ENCODE measurements around the gene PTCD1. TPM values are rescaled to one million over a fixed set of nuclear protein-coding genes. Genes with fewer than 3 reads are reported as not detected.

Gene PTCD1
- total RNA-seq, 1 donor from 2014 or later, result 2.6 TPM

GRCh38 chr7:99372275-99373090, 66.1 kb downstream of the PTCD1 start:
- H3K27ac ChIP-seq, result peak overlapping the region in 1 of 2 donors; percentile 19
- H3K4me1 ChIP-seq, result peaks cover 0 to 12% of the 10 kb centered on the region in 2 donors
- DNase-seq (ENCODE audit: low spot score in 2 of 2), result no peak
- TF ChIP-seq, protein P1, sequence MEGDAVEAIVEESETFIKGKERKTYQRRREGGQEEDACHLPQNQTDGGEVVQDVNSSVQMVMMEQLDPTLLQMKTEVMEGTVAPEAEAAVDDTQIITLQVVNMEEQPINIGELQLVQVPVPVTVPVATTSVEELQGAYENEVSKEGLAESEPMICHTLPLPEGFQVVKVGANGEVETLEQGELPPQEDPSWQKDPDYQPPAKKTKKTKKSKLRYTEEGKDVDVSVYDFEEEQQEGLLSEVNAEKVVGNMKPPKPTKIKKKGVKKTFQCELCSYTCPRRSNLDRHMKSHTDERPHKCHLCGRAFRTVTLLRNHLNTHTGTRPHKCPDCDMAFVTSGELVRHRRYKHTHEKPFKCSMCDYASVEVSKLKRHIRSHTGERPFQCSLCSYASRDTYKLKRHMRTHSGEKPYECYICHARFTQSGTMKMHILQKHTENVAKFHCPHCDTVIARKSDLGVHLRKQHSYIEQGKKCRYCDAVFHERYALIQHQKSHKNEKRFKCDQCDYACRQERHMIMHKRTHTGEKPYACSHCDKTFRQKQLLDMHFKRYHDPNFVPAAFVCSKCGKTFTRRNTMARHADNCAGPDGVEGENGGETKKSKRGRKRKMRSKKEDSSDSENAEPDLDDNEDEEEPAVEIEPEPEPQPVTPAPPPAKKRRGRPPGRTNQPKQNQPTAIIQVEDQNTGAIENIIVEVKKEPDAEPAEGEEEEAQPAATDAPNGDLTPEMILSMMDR (IDR thresholded peaks at IDR 0.05), result no peak
- no peaks in the 10 kb centered on the region for H3K27me3 ChIP-seq
- no peak overlapping the region for H3K4me3 ChIP-seq
- peaks cover under 1 to 3% of the 10 kb centered on the region in 2 donors for H3K36me3 ChIP-seq
- no peaks in the 10 kb centered on the region for H3K9me3 ChIP-seq
- intact Hi-C loops (cut with DNase I), result no loop called here

- TF ChIP-seq, protein P1 (IDR thresholded peaks at IDR 0.05), result no peak
- Histone ChIP-seq H3K9me3 (no peaks in the 10 kb centered on the region), H3K27me3 (no peaks in the 10 kb centered on the region), H3K36me3 (peaks cover 11 to 12% of the 10 kb centered on the region in 2 donors), H3K27ac (peak overlapping the region; percentile 19 to 23), H3K4me3 (no peak overlapping the region), H3K4me1 (peaks cover 0 to 12% of the 10 kb centered on the region in 2 donors)
- no peak for DNase-seq (ENCODE audit: low spot score in 2 of 2)
- intact Hi-C loops (cut with DNase I), result no loop called here
These were observed 67.2 kb downstream of the PTCD1 start for GRCh38 chr7:99371376-99371920.

- Histone ChIP-seq H3K4me3 (no peak overlapping the region), H3K4me1 (peaks cover 0 to 3% of the 10 kb centered on the region in 2 donors), H3K27me3 (no peaks in the 10 kb centered on the region), H3K9me3 (no peaks in the 10 kb centered on the region), H3K27ac (peak overlapping the region; percentile 36 to 67), H3K36me3 (peaks cover 26 to 27% of the 10 kb centered on the region in 2 donors)
- intact Hi-C loops (cut with DNase I), result no loop called here
- TF ChIP-seq, protein P1 (IDR thresholded peaks at IDR 0.05), result no peak
- no peak for DNase-seq (ENCODE audit: low spot score in 2 of 2)
These were observed 68.7 kb downstream of the PTCD1 start for GRCh38 chr7:99369767-99370391.

DNA sequence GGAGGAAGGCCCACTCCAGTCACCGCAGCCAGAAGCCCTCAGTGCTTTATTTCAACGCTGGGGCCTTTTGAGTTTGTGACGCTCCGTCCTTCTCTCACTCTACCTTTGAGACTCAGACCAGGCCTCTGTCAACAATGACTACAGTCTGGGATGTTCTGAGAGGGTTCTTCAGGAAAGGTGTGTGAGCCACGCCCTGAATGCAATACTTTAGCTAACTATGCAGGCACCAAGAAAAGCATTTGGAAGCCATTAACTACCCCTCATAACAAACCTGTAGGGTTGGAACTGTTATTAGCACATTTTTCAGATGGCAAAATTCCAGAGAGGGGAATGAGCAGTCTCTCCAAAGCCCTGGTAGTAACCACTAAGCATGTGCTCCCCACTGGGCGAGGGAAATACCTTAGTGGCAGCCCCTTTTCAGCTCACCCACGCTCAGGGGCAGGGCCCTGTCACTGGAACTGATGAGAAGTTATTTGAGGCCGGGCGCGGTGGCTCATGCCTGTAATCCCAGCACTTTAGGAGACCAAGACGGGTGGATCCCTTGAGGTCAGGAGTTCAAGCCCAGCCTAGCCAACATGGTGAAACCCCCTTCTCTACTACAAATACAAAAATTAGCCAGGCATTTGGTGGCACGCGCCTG, 69.7 kb downstream of the PTCD1 start:
- DNase-seq (ENCODE audit: low spot score in 2 of 2), result no peak

More for the DNA sequence above, 69.7 kb downstream of the PTCD1 start:
- H3K4me3 ChIP-seq, result no peak overlapping the region
- no peaks in the 10 kb centered on the region for H3K9me3 ChIP-seq
- H3K27me3 ChIP-seq, result no peaks in the 10 kb centered on the region
- no peak overlapping the region for H3K27ac ChIP-seq
- TF ChIP-seq, protein P1 (IDR thresholded peaks at IDR 0.05), result no peak
- H3K4me1 ChIP-seq, result peaks cover 0 to 3% of the 10 kb centered on the region in 2 donors
- intact Hi-C loops (cut with DNase I), result no loop called here
- peaks cover 36 to 37% of the 10 kb centered on the region in 2 donors for H3K36me3 ChIP-seq

Other genes with a start within 250 kb of the PTCD1 start
- gene KPNA7, start 230.7 kb downstream of the PTCD1 start, total RNA-seq, result not detected
- gene MYH16, start 166.0 kb downstream of the PTCD1 start, total RNA-seq, result not detected
- 87.7 TPM for gene ARPC1A, start 112.9 kb downstream of the PTCD1 start, total RNA-seq
- gene ARPC1B, start 64.1 kb downstream of the PTCD1 start, total RNA-seq, result 360 TPM
- 104 TPM for gene PDAP1, start 30.2 kb downstream of the PTCD1 start, total RNA-seq
- 41.3 TPM for gene BUD31, start 29.8 kb downstream of the PTCD1 start, total RNA-seq
- 38.0 TPM for gene CPSF4, start 145 bp upstream of the PTCD1 start, total RNA-seq
- gene ATP5MF, start 27.4 kb upstream of the PTCD1 start, total RNA-seq, result 893 TPM
- 4.2 TPM for gene ZNF789, start 34.1 kb upstream of the PTCD1 start, total RNA-seq
- 25.7 TPM for gene ZNF394, start 61.5 kb upstream of the PTCD1 start, total RNA-seq
- gene ZKSCAN5, start 65.9 kb upstream of the PTCD1 start, total RNA-seq, result 4.4 TPM
- gene FAM200A, start 113.3 kb upstream of the PTCD1 start, total RNA-seq, result 0.64 TPM
- 37.9 TPM for gene ZNF655, start 119.8 kb upstream of the PTCD1 start, total RNA-seq
- gene TMEM225B, start 159.5 kb upstream of the PTCD1 start, total RNA-seq, result 0.43 TPM
- gene ZSCAN25, start 178.1 kb upstream of the PTCD1 start, total RNA-seq, result 10.3 TPM
- gene CYP3A5, start 241.2 kb upstream of the PTCD1 start, total RNA-seq, result 0.43 TPM

Measured in ascending aorta (tissue), 2 donors.